ENCODE data around the gene NADSYN1. TPM values are rescaled to one million over a fixed set of nuclear protein-coding genes. Genes with fewer than 3 reads are reported as not detected.
"Not testable (repeated sequence)": the region's sequence is repeated elsewhere in the genome, so short reads cannot be mapped to it uniquely, and the experiment has no call there.

NADSYN1 gene
- total RNA-seq, 1 donor from 2014 or later = 71.0 TPM

GRCh38 chr11:71538666-71538990 is 85.6 kb downstream of the NADSYN1 start:
- Mint-ChIP-seq H3K27me3 (ENCODE audit: low read depth) (no peaks in the 10 kb centered on the region), H3K27ac (no peak overlapping the region), H3K4me1 (peaks cover 16% of the 10 kb centered on the region), H3K36me3 (no peaks in the 10 kb centered on the region), H3K4me3 (no peak overlapping the region), H3K9me3 (peaks cover 11% of the 10 kb centered on the region)
- DNase-seq (ENCODE audit: low spot score in 2 of 2, unreplicated experiment in 2 of 2) = no peak
- no peak for TF ChIP-seq CTCF (IDR thresholded peaks at IDR 0.05; ENCODE audit: unreplicated experiment)

GRCh38 chr11:71539017-71539416 is 86.0 kb downstream of the NADSYN1 start:
- no peaks in the 10 kb centered on the region for H3K36me3 Mint-ChIP-seq

GRCh38 chr11:71539971-71540370 is 87.0 kb downstream of the NADSYN1 start:
- not testable (repeated sequence) for H3K27me3 Mint-ChIP-seq (ENCODE audit: low read depth); DNase-seq (ENCODE audit: low spot score in 2 of 2, unreplicated experiment in 2 of 2); H3K36me3 Mint-ChIP-seq; H3K27ac Mint-ChIP-seq; H3K4me3 Mint-ChIP-seq
- H3K4me1 Mint-ChIP-seq = peaks cover 13% of the 10 kb centered on the region
- H3K9me3 Mint-ChIP-seq = peaks cover 11% of the 10 kb centered on the region

More at GRCh38 chr11:71539017-71539416, 86.0 kb downstream of the NADSYN1 start:
- Mint-ChIP-seq H3K27ac (no peak overlapping the region), H3K4me1 (peaks cover 16% of the 10 kb centered on the region), H3K4me3 (no peak overlapping the region), H3K9me3 (peaks cover 11% of the 10 kb centered on the region), H3K27me3 (ENCODE audit: low read depth) (no peaks in the 10 kb centered on the region)
- no peak for TF ChIP-seq CTCF (IDR thresholded peaks at IDR 0.05; ENCODE audit: unreplicated experiment)
- no peak for DNase-seq (ENCODE audit: low spot score in 2 of 2, unreplicated experiment in 2 of 2)

GRCh38 chr11:71540521-71541304 is 87.7 kb downstream of the NADSYN1 start:
- DNase-seq (ENCODE audit: low spot score in 2 of 2, unreplicated experiment in 2 of 2); H3K27ac Mint-ChIP-seq; H3K4me3 Mint-ChIP-seq; H3K27me3 Mint-ChIP-seq (ENCODE audit: low read depth); H3K36me3 Mint-ChIP-seq; H3K4me1 Mint-ChIP-seq: not testable (repeated sequence)
- peaks cover 11% of the 10 kb centered on the region for H3K9me3 Mint-ChIP-seq

- no peak for DNase-seq (ENCODE audit: low spot score in 2 of 2, unreplicated experiment in 2 of 2)
- H3K4me3 Mint-ChIP-seq = no peak overlapping the region
- peaks cover 8% of the 10 kb centered on the region for H3K4me1 Mint-ChIP-seq
- no peaks in the 10 kb centered on the region for H3K36me3 Mint-ChIP-seq
- H3K9me3 Mint-ChIP-seq = peaks cover 18% of the 10 kb centered on the region
- H3K27ac Mint-ChIP-seq = no peak overlapping the region
- H3K27me3 Mint-ChIP-seq (ENCODE audit: low read depth) = no peaks in the 10 kb centered on the region
- no peak for TF ChIP-seq CTCF (IDR thresholded peaks at IDR 0.05; ENCODE audit: unreplicated experiment)
Observed at GRCh38 chr11:71542382-71542781, 89.4 kb downstream of the NADSYN1 start.

GRCh38 chr11:71542879-71543777 is 90.1 kb downstream of the NADSYN1 start:
- Mint-ChIP-seq H3K27ac (no peak overlapping the region), H3K27me3 (ENCODE audit: low read depth) (peaks cover 5% of the 10 kb centered on the region), H3K36me3 (no peaks in the 10 kb centered on the region), H3K9me3 (peaks cover 18% of the 10 kb centered on the region), H3K4me3 (no peak overlapping the region), H3K4me1 (peaks cover 8% of the 10 kb centered on the region)
- no peak for DNase-seq (ENCODE audit: low spot score in 2 of 2, unreplicated experiment in 2 of 2)
- TF ChIP-seq CTCF (IDR thresholded peaks at IDR 0.05; ENCODE audit: unreplicated experiment) = no peak
